H1 (cell line): ENCODE data around the gene IL1RL1. TPM values are rescaled to one million over a fixed set of nuclear protein-coding genes. Genes with fewer than 3 reads are reported as not detected.

Source experiments
- CTCF ChIA-PET: fragments of 300-600 bp; sonication (Branson Sonifier 250); formaldehyde crosslinking; loops from one replicate; lab custom pipeline; 2021; ENCODE audit not compliant: partially characterized antibody; lab: Charles Lee
- POLR2A ChIA-PET: fragments of 300-600 bp; sonication (Branson Sonifier 250); formaldehyde crosslinking; loops from one replicate; lab custom pipeline; 2021; ENCODE audit warnings: inconsistent platforms; ENCODE audit not compliant: partially characterized antibody; lab: Charles Lee
- DNase-seq, 2 experiments: peaks; one replicate each; pipeline versions ENCODE4 v3.0.0 to v3.0.0-alpha.2; 2010 to 2022; ENCODE audit warnings: low spot score in 2 of 2, low read depth in 1 of 2, mixed read lengths in 1 of 2
- FAIRE-seq: peaks from 2 replicates; lab custom pipeline; 2011; peaks lifted over from hg19 to GRCh38; lab: Jason Lieb, UNC
- H2AFZ ChIP-seq: 2 replicates; pipeline ENCODE4 v1.8.1; 2012; ENCODE audit warnings: low read length, inconsistent platforms
- H2AK5ac ChIP-seq: 2 replicates; pipeline ENCODE4 v1.6.1; 2013; ENCODE audit warnings: low read depth, low read length
- H2BK120ac ChIP-seq: replicated peaks from 2 replicates; pipeline ENCODE3; 2013; ENCODE audit warnings: low read depth, low read length, inconsistent platforms
- H2BK12ac ChIP-seq: 2 replicates; pipeline ENCODE4 v1.6.1; 2013; ENCODE audit warnings: low read depth, low read length
- H2BK15ac ChIP-seq: 2 replicates; pipeline ENCODE4 v1.6.1; 2013; ENCODE audit warnings: low read length
- H2BK20ac ChIP-seq: 2 replicates; pipeline ENCODE4 v1.6.1; 2013; ENCODE audit warnings: low read length
- H2BK5ac ChIP-seq: 2 replicates; pipeline ENCODE4 v1.6.1; 2013; ENCODE audit warnings: low read depth, low read length
- H3K14ac ChIP-seq: 2 replicates; pipeline ENCODE4 v1.6.1; 2013; ENCODE audit warnings: inconsistent platforms; ENCODE audit not compliant: insufficient read length
- H3K18ac ChIP-seq: 2 replicates; pipeline ENCODE4 v1.6.1; 2013; ENCODE audit warnings: low read length; ENCODE audit errors: extremely low read depth
- H3K23ac ChIP-seq: 2 replicates; pipeline ENCODE4 v1.6.1; 2013; ENCODE audit warnings: inconsistent platforms; ENCODE audit not compliant: insufficient read length
- H3K23me2 ChIP-seq: 2 replicates; pipeline ENCODE4 v1.6.1; 2013; ENCODE audit warnings: low read depth, low read length
- H3K27ac ChIP-seq: 2 replicates; pipeline ENCODE4 v1.6.1; 2011; ENCODE audit warnings: low read depth, low read length, inconsistent platforms
- H3K27me3 ChIP-seq, 4 experiments: replicated peaks in 1 of 4; 1 replicate in 1 of 4; 2 replicates in 3 of 4; pipeline versions ENCODE4 v1.6.1 to v1.8.1; 2011 to 2013; ENCODE audit warnings: low read length in 3 of 4, mild to moderate bottlenecking in 3 of 4, inconsistent platforms in 2 of 4, mixed read lengths in 2 of 4, moderate library complexity in 1 of 4; ENCODE audit not compliant: control insufficient read depth in 3 of 4, insufficient read depth in 3 of 4; ENCODE audit errors: extremely low read depth in 1 of 4
- H3K36me3 ChIP-seq, 4 experiments: 2 replicates each; pipeline versions ENCODE4 v1.6.1 to v1.8.1; 2011 to 2013; ENCODE audit warnings: mild to moderate bottlenecking in 4 of 4, low read length in 3 of 4, moderate library complexity in 2 of 4, control low read depth in 1 of 4, inconsistent platforms in 1 of 4; ENCODE audit not compliant: insufficient read depth in 4 of 4, control insufficient read depth in 2 of 4
- H3K4ac ChIP-seq: replicated peaks from 2 replicates; pipeline ENCODE3; 2013; ENCODE audit warnings: low read length, low read depth, mixed read lengths, inconsistent platforms; ENCODE audit not compliant: insufficient read length
- H3K4me1 ChIP-seq, 4 experiments: replicated peaks in 1 of 4; 1 replicate in 1 of 4; 2 replicates in 3 of 4; pipeline versions ENCODE4 v1.6.1 to v1.8.1; 2011 to 2013; ENCODE audit warnings: low read length in 3 of 4, inconsistent platforms in 2 of 4, mixed read lengths in 1 of 4; ENCODE audit not compliant: insufficient read depth in 4 of 4, control insufficient read depth in 3 of 4
- H3K4me2 ChIP-seq, 2 experiments: 2 replicates each; pipeline versions ENCODE4 v1.6.1 to v1.8.1; 2011 to 2013; ENCODE audit warnings: low read depth in 2 of 2, low read length in 2 of 2, control low read depth in 1 of 2, inconsistent platforms in 1 of 2, mild to moderate bottlenecking in 1 of 2; ENCODE audit not compliant: insufficient read depth in 1 of 2
- H3K4me3 ChIP-seq, 4 experiments: fragments of 200-600, 300-600 bp in 1 of 4; sonication (generic), shearing (Covaris generic), sonication (Bioruptor Twin) in 1 of 4; 2 replicates each; pipeline versions ENCODE4 v1.5.1 to v1.8.1; 2011 to 2016; ENCODE audit warnings: low read length in 4 of 4, low read depth in 3 of 4, control low read depth in 2 of 4, inconsistent platforms in 2 of 4, mild to moderate bottlenecking in 2 of 4, mixed read lengths in 1 of 4, moderate library complexity in 1 of 4; ENCODE audit not compliant: insufficient read depth in 2 of 4; ENCODE audit errors: extremely low read depth in 1 of 4
- H3K56ac ChIP-seq: replicated peaks from 2 replicates; pipeline ENCODE3; 2013; ENCODE audit warnings: low read depth, mild to moderate bottlenecking, mixed read lengths, low read length, inconsistent platforms; ENCODE audit not compliant: insufficient read length
- H3K79me1 ChIP-seq: 2 replicates; pipeline ENCODE4 v1.6.1; 2013; ENCODE audit warnings: low read depth, low read length, control low read depth
- H3K79me2 ChIP-seq, 2 experiments: 2 replicates each; pipeline versions ENCODE4 v1.6.1 to v1.8.1; 2012 to 2013; ENCODE audit warnings: low read length in 2 of 2, mild to moderate bottlenecking in 2 of 2, inconsistent platforms in 1 of 2; ENCODE audit not compliant: insufficient read depth in 2 of 2, control insufficient read depth in 1 of 2
- H3K9ac ChIP-seq, 4 experiments: replicated peaks in 1 of 4; 1 replicate in 1 of 4; 2 replicates in 3 of 4; pipeline versions ENCODE4 v1.6.1 to v1.8.1; 2011 to 2013; ENCODE audit warnings: low read depth in 3 of 4, low read length in 3 of 4, control low read depth in 2 of 4, mild to moderate bottlenecking in 2 of 4, moderate library complexity in 2 of 4, inconsistent platforms in 1 of 4; ENCODE audit errors: extremely low read depth in 1 of 4
- H3K9me3 ChIP-seq, 2 experiments: 2 replicates each; pipeline versions ENCODE4 v1.6.1 to v1.8.1; 2012 to 2013; ENCODE audit warnings: mild to moderate bottlenecking in 2 of 2, moderate library complexity in 2 of 2, control low read depth in 1 of 2, inconsistent platforms in 1 of 2, low read depth in 1 of 2, low read length in 1 of 2, mixed read lengths in 1 of 2; ENCODE audit not compliant: insufficient read depth in 2 of 2
- H4K20me1 ChIP-seq, 2 experiments: replicated peaks in 1 of 2; 2 replicates each; pipeline versions ENCODE3 to v1.8.1; 2011 to 2013; ENCODE audit warnings: inconsistent platforms in 2 of 2, low read length in 2 of 2, mild to moderate bottlenecking in 1 of 2; ENCODE audit not compliant: insufficient read depth in 2 of 2, control insufficient read depth in 1 of 2
- H4K5ac ChIP-seq: 2 replicates; pipeline ENCODE4 v1.6.1; 2013; ENCODE audit warnings: low read length, low read depth, mixed read lengths, inconsistent platforms; ENCODE audit not compliant: insufficient read length
- H4K8ac ChIP-seq: 2 replicates; pipeline ENCODE4 v1.8.0; 2013; ENCODE audit warnings: mild to moderate bottlenecking, moderate library complexity, low read length, inconsistent platforms; ENCODE audit not compliant: insufficient read depth; ENCODE audit errors: extremely low read depth
- H4K91ac ChIP-seq: replicated peaks from 2 replicates; pipeline ENCODE3; 2013; ENCODE audit warnings: low read length, mixed read lengths, inconsistent platforms; ENCODE audit not compliant: insufficient read length
- ATF2 ChIP-seq: IDR thresholded peaks from 2 replicates; pipeline ENCODE4 v1.6.1; 2012; ENCODE audit warnings: low read length, inconsistent platforms
- BCL11A ChIP-seq, 2 experiments: IDR thresholded peaks; one replicate each; pipeline ENCODE4 v1.6.1; 2011; ENCODE audit warnings: low read depth in 2 of 2, low read length in 2 of 2, mild to moderate bottlenecking in 2 of 2
- CHD1 ChIP-seq: IDR thresholded peaks from 2 replicates; pipeline ENCODE4 v1.6.1; 2012; ENCODE audit warnings: low read depth, low read length, improper control_type of control experiment
- CHD2 ChIP-seq: IDR thresholded peaks from 2 replicates; pipeline ENCODE4 v1.6.1; 2012; ENCODE audit warnings: low read length, improper control_type of control experiment
- GTF2F1 ChIP-seq: IDR thresholded peaks from 2 replicates; pipeline ENCODE4 v1.6.1; 2012; ENCODE audit warnings: low read depth, low read length, improper control_type of control experiment, borderline replicate concordance
- KDM1A ChIP-seq: fragments of 200-600, 300-600 bp; sonication (generic); IDR thresholded peaks from 2 replicates; pipeline ENCODE4 v1.7.1; 2016; ENCODE audit warnings: mild to moderate bottlenecking, low read length, borderline replicate concordance
- KDM4A ChIP-seq: IDR thresholded peaks from one replicate; pipeline ENCODE4 v1.7.1; 2012; ENCODE audit warnings: low read depth, mild to moderate bottlenecking, moderate library complexity, low read length, inconsistent platforms; ENCODE audit not compliant: severe bottlenecking
- SRF ChIP-seq: IDR thresholded peaks from 2 replicates; pipeline ENCODE4 v1.6.1; 2011; ENCODE audit warnings: mild to moderate bottlenecking, low read depth, low read length, moderate library complexity
- TAF7 ChIP-seq: optimal IDR thresholded peaks from 2 replicates; pipeline ENCODE3; 2011; ENCODE audit warnings: low read depth, mild to moderate bottlenecking, inconsistent platforms, low read length, moderate library complexity, borderline replicate concordance
- USF2 ChIP-seq: IDR thresholded peaks from 2 replicates; pipeline ENCODE4 v1.6.1; 2011; ENCODE audit warnings: low read length, improper control_type of control experiment
- ZNF274 ChIP-seq: IDR thresholded peaks from 2 replicates; pipeline ENCODE4 v1.7.0; 2012; ENCODE audit warnings: low read length, borderline replicate concordance; ENCODE audit errors: extremely low read depth
- WGBS, 2 experiments: shearing (Covaris generic) in 1 of 2; methylation state at CpG; one replicate each; pipeline versions ENCODE4 v1.1.6 to v1.1.7; 2013 to 2015; ENCODE audit warnings: low lambda C conversion rate in 2 of 2, mixed read lengths in 2 of 2, inconsistent platforms in 1 of 2, low coverage in 1 of 2, missing lambda C conversion rate in 1 of 2; ENCODE audit not compliant: insufficient replicate concordance in 2 of 2, insufficient coverage in 1 of 2, insufficient read length in 1 of 2; ENCODE audit errors: extremely low coverage in 1 of 2, missing lambda C conversion rate in 1 of 2; 5-methylcytosine and 5-hydroxymethylcytosine counted together
- polyA plus RNA-seq, 7 experiments: library from polyadenylated mRNA; depleted of rRNA in 3 of 7; stranded (reverse) in 5 of 7; unstranded in 2 of 7; fragments of >200 nt in 5 of 7; fragments of 200-250 nt in 2 of 7; gene quantifications; 1 replicate in 5 of 7; 2 replicates in 1 of 7; 4 replicates in 1 of 7; pipeline versions ENCODE4 v1.2.1 to v1.2.3, GENCODE V29; 2011 to 2013; ENCODE audit warnings: missing spikeins in 2 of 7, mixed read lengths in 2 of 7
- total RNA-seq: library from RNA; stranded (reverse); fragmentation: NEBNext Ultra II Directional; extraction: Animal tissue kit (Norgen Biotek cat#: 25700); gene quantifications from 2 replicates; pipeline ENCODE4 v1.2.1, GENCODE V29; 2021

Gene IL1RL1
- total and polyA plus RNA-seq, 2 of the 8 experiments (the other 6 are each of a cell fraction or from before 2014, with no cell fraction given), result not detected

- CTCF ChIA-PET, result interaction anchor here (0.8 kb wide), 1 partner anchor 66 kb away, joined by 3 read pairs; no protein-coding TSS in a partner anchor
- H2BK20ac ChIP-seq, result no peak overlapping the region
- H3K18ac ChIP-seq, result no peak overlapping the region
- TF ChIP-seq USF2 (no peak), SRF (no peak), BCL11A (IDR thresholded peaks at IDR 0.05; ENCODE audit: low read depth in 2 of 2, low read length in 2 of 2) (no peak), ZNF274 (no peak), ATF2 (no peak), KDM4A (no peak), GTF2F1 (no peak), CHD1 (no peak), KDM1A (no peak), TAF7 (no peak), CHD2 (no peak)
These were observed 64.8 kb downstream of the IL1RL1 start for GRCh38 chr2:102376052-102376591.

More at GRCh38 chr2:102376052-102376591, 64.8 kb downstream of the IL1RL1 start:
- Histone ChIP-seq H3K4me1 (no peaks in the 10 kb centered on the region), H3K9me3 (peaks cover 13 to 26% of the 10 kb centered on the region in 2 experiments; a peak in 3 of 4 replicates), H3K56ac (no peak overlapping the region), H3K23ac (no peak overlapping the region), H3K4ac (no peak overlapping the region), H3K36me3 (no peaks in the 10 kb centered on the region), H3K27me3 (no peaks in the 10 kb centered on the region), H3K79me1 (no peaks in the 10 kb centered on the region), H2BK120ac (no peak overlapping the region), H4K8ac (no peak overlapping the region), H2BK5ac (no peak overlapping the region), H2AFZ (no peak overlapping the region; the same call in 1 of the 2 replicates), H4K20me1 (no peaks in the 10 kb centered on the region), H2AK5ac (no peak overlapping the region), H2BK15ac (no peak overlapping the region), H4K5ac (no peak overlapping the region), H3K14ac (no peak overlapping the region), H3K4me3 (no peak overlapping the region), H3K23me2 (no peaks in the 10 kb centered on the region), H2BK12ac (no peak overlapping the region), H3K9ac (no peak overlapping the region), H3K79me2 (no peaks in the 10 kb centered on the region), H3K4me2 (no peak overlapping the region), H3K27ac (no peak overlapping the region), H4K91ac (no peak overlapping the region)
- POLR2A ChIA-PET, result no interaction called here
- 77% methylated on average over 1 of the region's 1 CpG; no CpG with 5 or more reads in 1 of the 2 experiments for WGBS, 2 experiments
- DNase-seq, result no peak
- FAIRE-seq, result no peak
